GDM1 (cell line): Measurements from ENCODE around the gene TDP2.
"Not testable (repeated sequence)": the region's sequence is repeated elsewhere in the genome, so short reads cannot be mapped to it uniquely, and the experiment has no call there.

ENCODE experiments used
- DNase-seq: peaks from one replicate; lab custom pipeline; 2025; lab: John Stamatoyannopoulos, UW

Gene TDP2

DNA sequence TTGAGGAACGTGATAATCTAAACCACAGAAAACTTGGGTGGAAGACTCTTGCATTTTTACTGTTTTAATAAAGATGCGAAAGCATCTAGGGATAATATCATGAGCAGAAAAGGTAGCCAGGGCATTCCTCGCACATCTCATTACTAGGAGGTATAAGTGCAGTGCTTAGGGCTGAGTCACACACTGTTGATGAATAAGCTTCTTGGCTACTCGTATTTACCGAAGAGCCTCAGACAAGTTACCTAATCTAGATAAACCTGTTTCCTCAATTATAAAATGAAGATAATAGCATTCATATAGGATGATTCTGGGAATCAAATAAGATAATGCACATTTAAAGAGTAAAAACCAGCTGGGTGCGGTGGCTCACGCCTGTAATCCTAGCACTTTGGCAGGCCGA lies 19.9 kb downstream of the TDP2 start:
- no peak for DNase-seq

DNA sequence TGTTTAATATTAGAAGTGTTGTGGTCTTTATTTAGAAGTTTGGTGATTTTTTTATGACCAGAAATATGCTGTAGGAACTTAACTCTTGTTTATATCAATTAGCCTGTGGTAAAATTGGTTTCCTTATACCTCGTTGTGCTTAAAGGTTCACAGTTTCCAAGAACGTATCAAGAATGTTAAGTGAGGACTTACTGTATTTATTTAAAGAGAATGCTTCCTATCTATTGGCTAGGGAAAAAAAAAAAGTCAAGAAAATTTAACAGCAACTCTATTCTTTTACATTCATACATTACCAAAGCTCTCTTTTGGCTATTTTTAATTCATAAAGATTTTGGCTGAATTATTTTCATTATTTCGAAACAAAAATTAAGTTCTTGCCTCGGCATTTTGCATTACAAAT lies 22.3 kb downstream of the TDP2 start:
- no peak for DNase-seq

DNA sequence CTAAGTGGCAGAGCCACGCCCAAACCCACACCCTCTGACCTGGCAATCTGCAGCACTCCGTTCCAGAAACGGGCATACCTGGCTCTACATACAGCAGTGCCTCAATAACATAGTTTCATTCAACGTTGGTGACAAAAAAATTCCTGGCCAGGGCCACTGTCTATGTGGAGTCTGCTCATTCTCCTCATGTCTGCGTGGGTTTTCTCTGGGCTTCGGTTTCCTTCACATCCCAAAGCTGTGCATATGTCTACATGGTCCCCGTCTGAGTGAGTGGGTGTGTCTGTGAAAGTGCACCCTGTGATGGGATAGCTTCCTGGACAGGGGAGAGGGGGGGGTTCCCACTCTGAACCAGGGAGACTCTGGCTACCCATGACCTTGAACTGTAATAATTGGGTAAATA lies 22.8 kb downstream of the TDP2 start:
- DNase-seq, result no peak

DNA sequence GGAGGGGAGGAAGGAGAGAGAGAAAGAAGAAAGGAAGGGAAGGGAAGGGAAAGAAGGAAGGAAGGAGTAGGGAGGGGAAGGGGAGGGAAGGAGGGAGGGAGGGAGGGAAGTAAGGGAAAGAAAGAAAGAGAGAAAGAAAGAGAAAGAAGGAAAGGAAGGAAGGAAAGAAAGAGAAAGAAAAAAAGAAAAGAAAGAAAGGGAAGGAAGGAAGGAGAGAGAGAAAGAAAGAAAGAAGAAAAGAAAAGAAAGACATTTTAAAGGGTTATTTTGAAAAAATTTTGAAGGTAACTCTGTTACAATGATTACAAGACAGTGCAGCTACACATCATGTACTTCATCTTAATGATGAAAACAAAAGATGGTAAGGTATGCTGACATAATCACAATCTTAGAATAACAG lies 24.6 kb downstream of the TDP2 start:
- no peak for DNase-seq

DNA sequence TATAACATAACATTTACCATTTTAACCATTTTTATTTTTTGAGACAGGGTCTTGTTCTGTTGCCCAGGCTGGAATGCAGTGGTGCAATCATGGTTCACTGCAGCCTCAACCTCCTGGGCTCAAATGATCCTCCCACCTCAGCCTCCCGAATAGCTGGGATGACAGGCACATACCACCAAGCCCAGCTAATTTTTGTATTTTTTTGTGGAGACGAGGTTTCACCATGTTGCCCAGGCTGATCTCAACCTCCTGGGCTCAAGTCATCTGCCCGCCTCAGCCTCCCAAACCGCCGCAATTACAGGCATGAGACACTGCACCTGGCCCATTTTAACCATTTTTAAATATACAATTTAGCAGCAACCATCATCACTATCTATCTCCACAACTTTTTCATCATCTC lies 26.1 kb downstream of the TDP2 start:
- not testable (repeated sequence) for DNase-seq

DNA sequence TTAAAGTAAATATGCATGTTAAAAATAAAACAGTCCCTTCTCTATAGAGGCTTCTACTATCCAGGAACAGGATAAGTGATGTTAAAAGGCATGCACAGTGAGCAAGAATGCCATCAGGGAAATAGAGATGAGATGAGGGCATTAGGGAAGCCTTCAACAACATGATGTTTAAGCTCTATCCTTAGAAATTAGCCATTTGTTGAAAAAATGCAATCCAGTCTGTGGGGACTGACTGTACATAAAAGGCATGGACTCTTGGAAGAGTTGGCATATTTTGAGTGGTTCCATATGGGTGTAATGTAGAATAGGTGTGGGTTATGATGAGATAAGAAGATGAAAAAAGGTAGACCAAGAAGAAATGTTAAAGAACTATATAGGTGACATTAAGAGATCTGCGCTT lies 26.5 kb downstream of the TDP2 start:
- DNase-seq, result no peak

DNA sequence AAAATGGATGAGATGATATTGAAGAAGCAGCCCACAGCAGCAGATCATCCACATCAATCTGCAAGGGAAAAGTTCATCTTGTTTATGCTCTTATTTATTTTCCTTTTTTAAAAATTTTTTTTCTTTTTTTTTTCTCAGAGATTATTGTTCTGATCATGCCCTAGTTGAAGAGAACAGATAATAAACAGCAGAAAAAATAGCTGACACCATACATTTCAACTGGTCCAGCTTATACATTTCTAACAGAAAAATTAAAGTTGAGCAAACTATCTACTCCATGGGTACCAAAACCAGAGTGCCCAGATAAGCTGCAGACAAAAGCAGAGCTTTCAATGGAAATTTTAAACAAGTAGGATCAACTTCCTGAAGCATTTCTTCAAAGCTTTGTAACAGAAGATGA lies 30.0 kb downstream of the TDP2 start:
- no peak for DNase-seq

DNA sequence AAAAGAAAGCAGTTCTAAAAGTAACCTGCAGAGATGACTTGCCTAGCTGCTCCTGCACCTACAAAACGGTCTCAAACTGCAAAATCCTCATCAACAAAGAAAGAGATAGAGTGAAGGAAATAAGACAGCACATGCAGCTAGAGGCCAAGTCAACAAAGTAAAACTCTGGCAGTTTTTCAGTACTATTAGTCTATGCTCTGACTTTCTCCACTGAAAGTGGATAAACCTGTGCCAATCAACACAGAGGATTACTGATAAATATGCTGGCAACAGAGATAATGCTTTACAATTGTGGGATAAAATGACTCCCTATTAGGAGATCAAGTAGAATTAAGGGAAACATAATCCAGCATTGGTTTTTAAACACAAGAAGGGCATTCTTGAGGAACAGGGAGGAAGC lies 34.1 kb downstream of the TDP2 start:
- DNase-seq, result no peak

DNA sequence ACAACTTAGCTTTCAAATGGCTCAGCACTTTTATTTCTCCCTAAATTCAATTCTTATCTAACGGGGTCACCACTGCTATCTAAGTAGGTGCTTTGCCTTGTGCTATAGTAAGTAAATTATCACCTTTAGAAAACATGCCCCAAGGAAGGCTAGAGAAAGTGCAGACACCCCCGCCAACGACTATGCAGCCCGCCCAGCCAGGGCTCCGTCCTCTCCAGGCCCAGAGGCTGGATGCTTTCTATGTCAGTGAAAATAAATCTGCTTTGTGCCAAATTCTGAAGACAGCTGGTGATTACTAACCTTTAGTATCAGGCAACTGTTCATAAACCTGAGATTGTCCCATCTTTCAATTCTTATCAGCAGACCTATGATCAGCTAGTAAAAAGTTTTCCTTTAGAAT lies 35.0 kb downstream of the TDP2 start:
- DNase-seq, result no peak

DNA sequence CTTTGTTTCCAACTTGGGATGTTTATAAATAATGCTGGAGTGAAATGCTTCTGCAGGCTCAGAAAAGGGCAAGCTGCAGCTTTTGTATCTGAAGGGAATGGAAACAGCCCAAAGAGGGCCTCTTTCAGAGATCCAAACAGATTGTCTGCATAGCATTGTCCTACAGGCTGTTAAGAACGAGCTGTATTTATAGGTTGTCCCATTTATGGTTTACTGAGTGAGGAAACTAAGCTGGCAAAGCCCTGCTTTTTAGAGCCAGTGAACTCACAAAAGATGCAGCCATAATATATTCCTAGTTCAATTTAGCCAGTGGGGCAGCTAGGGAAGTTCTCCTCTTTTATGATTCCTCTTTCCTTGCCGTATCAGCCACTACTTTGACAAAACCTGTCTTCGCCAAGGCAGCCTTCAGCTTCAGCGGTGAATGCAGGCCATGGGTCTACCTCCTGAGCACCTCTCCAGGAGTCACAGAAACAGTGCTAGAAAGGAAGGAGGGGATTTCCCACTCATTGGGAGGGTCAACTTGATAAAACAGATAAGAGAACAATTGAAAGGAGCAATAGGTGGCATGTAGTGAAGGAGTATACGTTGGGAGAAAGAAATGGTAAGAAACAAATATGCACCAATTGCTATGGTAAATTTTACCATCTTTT lies 35.7 kb downstream of the TDP2 start:
- no peak for DNase-seq

DNA sequence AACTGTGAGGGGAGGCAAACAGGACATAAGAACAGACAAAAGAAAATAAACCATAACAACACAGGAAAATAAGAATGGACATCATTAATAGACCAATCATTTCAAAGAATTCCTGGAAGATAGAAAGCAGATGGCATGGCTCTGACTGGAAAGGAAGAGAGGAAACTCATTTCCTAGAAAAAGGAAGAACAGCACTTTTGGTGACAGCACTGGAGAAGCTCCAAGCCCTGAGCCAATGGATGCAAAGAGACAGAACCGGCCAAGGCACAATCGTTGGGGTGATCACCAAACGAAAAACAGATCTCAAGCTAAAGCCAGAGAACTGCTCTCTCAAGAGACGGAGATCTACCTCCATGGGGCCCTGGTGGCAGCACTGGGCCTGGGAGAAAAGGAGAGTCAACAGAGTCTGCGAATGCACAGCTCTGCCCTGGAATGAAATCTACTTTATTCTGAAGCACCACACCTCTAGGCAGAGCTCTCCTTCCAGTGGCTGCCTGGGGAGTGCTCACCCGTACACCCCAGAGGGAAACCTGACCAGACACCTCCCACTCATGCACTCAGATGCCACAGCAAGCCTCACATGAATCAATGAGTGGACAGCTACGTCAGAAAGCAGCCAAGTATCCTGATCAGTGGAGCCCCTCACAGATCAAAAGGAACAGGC lies 44.9 kb downstream of the TDP2 start:
- no peak for DNase-seq

DNA sequence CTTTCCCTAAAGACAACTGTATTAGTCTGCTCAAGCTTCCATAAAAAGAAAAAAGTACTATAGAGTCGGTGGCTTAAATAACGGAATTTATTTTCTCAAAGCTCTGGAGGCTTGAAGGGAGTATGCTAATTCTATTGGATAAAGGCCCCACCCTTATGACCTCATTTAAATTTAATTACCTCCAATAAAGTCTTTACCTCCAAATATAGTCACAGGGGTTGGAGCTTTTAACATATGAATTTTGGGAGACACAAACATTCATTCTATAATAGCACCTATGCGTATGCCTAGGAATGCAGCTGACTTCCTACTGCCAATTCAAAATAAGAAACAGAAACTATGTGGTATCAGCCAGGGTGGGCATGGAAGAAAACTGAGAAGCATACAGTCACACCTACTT lies 46.1 kb downstream of the TDP2 start:
- DNase-seq, result no peak

DNA sequence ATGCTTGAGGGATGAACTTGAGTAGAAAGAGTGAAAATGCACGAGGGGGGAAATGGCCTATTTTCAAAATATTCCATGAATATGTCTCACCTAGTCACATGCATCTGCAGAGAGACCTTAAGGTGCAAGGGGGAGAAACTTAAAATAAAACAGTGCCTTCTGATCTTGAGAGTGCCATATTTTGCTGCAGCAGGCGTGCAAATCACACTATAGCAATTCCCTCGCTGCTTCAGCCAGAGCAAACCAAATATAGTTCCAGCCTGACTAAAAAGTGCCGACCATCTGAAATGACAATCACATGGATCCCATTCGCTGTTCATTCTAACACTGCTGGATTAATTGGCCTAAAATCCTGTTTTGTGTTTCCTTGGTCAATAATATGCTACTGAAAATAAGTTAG lies 47.0 kb downstream of the TDP2 start:
- DNase-seq, result no peak

DNA sequence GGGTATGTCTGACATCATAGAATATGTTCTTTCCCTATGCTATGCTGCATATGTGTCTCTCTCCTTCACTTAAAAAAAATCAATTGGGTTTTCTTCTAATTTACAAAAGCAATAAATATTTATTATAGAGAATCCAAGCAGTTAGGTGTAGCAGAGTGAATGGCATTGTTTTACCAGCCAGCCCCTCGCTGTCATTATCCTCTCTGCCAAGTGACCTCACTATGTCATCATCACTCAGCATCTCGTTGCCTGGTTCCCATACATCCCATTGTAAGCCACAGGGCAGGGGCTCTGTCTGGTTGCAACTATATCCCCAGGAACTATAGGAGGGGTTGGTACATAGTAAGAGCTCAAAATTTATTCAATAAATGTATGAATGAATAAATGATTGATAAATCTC lies 52.1 kb downstream of the TDP2 start:
- DNase-seq, result no peak

DNA sequence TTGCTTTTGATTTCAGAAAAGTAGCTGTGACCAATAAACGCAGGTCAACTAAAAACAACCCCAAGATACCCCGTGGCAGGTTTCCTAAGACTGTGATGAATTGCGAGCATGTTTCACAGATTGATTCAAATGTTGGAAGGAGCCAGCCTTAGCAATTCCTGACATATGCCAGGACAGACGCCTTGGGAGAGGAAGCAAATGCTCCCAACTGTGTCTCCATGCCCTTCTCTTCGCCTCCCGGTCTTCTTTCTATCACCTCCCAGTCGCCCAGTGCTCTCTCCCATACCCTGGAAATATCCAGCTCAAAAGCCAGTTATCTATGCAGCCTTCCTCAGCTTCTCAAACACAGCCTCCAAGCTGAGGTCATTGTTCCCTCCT lies 52.7 kb downstream of the TDP2 start:
- DNase-seq, result no peak

DNA sequence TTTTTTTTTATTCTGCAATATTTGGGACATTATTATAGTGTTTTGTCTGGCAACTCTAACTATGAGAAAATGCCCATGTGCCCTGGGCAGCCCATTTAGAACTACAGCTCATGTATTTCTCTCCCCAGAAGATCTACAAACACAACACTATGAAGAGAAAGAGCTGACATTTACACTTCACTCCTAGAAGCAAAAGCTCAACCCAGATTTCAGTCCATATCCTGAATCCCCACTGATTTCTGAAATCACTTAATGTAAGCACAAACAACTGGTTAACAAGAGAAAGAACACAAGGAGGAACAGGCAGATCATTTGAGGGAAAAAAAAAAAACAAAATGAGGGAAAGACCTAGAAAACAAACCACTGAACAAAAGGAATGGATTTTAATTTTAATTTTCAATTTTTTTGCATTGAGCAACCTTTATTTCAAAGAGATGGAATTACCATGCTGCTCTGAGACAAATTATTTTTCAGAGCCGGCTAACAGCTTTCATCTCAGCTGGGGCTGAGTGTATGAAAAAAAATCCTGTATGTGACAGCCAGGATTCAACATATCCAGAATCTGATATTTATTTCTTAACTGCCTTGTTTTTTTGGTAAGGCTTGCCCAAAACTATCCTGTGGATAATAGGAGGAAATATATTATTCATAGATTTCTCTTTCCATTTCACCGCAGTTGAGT lies 53.2 kb downstream of the TDP2 start:
- no peak for DNase-seq

DNA sequence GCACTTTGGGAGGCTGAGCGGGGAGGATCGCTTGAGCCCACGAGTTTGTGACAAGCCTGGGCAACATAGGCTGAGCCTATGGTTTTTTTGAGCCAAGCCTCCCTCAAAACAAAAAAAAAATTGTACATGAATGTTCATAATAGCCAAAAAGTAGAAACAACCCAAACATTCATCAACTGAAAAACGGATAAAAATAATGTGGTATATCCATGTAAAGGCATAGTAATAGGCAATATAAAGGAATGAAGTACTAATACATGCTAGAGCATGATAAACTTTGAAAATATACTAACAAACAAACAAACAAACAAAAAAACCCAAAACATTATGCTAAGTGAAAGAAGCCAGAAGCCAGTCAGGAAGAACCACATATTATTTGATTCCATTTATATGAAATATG lies 56.0 kb downstream of the TDP2 start:
- no peak for DNase-seq

DNA sequence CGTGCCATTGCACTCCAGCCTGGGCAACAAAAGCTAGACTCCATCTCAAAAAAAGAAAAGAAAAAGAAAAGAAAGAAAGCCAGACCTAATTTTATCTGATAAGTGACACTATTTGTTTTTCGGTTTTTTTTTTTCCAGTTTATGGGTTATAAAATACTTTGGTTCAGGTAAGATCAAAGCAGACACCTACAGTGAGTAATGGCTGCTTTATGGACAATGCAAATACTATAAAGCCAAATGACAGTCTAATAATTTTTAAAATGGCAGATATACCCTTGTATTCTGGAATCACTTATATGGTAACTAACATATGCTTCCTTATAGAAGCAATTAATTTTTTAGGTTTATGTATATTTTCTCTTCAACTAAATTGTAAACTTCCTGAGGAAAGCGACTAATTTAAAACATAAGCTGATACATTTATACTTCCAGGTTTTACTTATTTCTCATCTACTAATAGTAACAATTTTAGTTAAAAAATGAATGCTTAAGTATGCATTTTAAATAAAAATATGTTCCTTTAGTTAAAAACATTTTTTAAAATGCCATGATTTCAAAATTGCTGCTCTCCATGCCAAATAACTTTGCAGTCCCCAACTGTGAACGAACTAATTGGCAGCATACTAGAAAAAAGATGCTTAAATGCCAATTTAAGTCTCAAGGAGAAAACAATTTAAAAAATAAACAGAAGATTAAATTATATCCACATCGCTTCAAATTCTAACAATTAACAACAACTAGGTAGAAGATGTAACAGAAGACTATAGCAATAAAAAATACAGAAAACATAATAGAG lies 59.2 kb downstream of the TDP2 start:
- DNase-seq, result no peak

DNA sequence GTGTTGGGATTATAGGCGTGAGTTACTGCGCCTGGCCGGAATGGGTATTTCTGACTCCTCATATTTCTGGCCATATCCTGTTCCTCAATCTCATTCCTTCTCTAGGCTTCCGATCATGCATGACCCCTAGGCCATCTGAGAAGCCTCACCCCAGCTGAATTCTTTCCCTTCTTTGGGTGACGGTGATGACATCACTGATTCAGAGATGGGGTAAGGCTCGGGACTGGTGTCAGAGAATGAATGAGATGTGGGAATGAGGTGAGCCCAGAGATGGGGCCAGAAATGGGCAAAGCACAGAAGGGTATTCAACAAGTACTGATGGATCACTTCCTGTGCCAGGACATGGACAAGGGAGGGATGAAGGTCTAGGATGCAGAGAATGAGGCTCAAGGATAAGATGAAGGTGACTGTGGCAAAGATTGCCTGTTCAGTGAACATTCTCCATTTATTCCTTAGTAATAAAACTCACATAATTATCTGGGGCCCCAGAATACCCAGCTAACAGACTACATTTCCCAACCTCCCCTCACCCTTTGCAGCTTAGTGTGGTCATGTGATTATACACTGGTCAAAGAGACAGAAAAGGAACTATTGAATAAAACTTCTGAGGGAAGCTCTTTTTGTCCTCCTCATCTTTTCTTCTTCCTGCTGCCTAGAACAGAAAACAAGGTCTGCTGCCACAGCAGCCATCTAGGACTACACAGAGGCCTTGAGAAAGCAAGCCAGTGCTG lies 60.3 kb downstream of the TDP2 start:
- no peak for DNase-seq

DNA sequence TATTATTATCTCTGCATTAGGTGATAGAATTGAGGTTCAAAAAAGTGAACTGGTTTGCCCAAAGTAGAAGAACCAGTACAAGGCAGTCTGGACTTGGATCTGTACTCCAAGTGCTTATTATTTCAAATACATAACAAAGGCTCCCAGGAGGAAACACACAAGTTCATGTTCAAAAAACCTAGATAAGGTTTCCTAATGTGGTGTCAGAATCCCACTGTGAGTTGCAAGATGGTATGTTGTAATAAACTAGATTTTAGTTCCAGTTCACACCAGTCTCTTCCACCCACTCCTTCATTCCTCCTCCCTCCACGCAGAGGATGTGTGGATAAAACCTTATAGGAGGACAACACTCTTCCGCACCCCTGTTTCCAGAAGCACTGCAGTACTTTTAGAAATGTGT lies 63.5 kb downstream of the TDP2 start:
- DNase-seq, result no peak

DNA sequence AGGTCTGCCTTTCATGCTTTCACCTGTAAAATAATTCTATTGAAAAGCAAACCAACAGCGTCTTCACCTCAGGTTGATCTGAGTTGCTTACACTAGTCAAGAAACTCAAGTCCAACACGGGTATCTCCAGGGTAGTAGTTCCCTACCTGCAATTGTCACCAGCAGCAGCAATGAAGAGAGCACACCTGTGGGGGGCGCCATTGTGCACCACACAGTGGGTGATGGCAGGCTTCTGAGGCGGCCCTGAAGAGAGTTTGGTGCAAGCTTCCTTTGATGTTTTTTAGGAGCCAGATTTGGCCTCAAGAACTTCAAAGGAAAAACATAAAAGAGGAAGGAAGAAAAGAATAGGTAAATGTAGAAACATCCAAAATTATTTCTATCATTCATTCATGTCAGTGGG lies 65.8 kb downstream of the TDP2 start:
- DNase-seq, result no peak
